DND-41 (cell line): ENCODE measurements around the gene DPRX.

ENCODE experiments used
- ATAC-seq: fragments of 200-7000 bp; cut with Tn5 transposase; 3 replicates; pipeline ENCODE4 v1.9.1; 2021; ENCODE audit warnings: low read depth; ENCODE audit not compliant: insufficient read depth
- DNase-seq: peaks from one replicate; pipeline ENCODE4 v3.0.0-alpha.2; 2020
- H2AFZ ChIP-seq: 2 replicates; pipeline ENCODE4 v1.6.0; 2012; ENCODE audit warnings: low read depth, low read length
- H3K27ac ChIP-seq: 2 replicates; pipeline ENCODE4 v1.5.1; 2012; ENCODE audit warnings: low read length, inconsistent platforms
- H3K27me3 ChIP-seq: fragments of 200-600 bp; sonication (generic); 2 replicates; pipeline ENCODE4 v1.6.0; 2012; ENCODE audit warnings: low read length, mild to moderate bottlenecking, inconsistent platforms; ENCODE audit not compliant: insufficient read depth, poor library complexity
- H3K36me3 ChIP-seq: 2 replicates; pipeline ENCODE4 v1.5.1; 2012; ENCODE audit warnings: low read length, inconsistent platforms; ENCODE audit not compliant: insufficient read depth
- H3K4me1 ChIP-seq: 2 replicates; pipeline ENCODE4 v1.5.1; 2012; ENCODE audit warnings: mild to moderate bottlenecking, low read length; ENCODE audit not compliant: insufficient read depth
- H3K4me2 ChIP-seq: 2 replicates; pipeline ENCODE4 v1.6.0; 2012; ENCODE audit warnings: mild to moderate bottlenecking, moderate library complexity, low read length, inconsistent platforms; ENCODE audit not compliant: insufficient read depth
- H3K4me3 ChIP-seq, 2 experiments: fragments of 200-600 bp in 1 of 2; shearing (Covaris generic) in 1 of 2; 2 replicates each; pipeline ENCODE4 v1.5.1; 2012 to 2016; ENCODE audit warnings: inconsistent platforms in 2 of 2, low read length in 2 of 2, mild to moderate bottlenecking in 2 of 2, low read depth in 1 of 2, moderate library complexity in 1 of 2
- H3K79me2 ChIP-seq: 2 replicates; pipeline ENCODE4 v1.6.0; 2012; ENCODE audit warnings: low read length, inconsistent platforms; ENCODE audit not compliant: insufficient read depth
- H3K9ac ChIP-seq: 2 replicates; pipeline ENCODE4 v1.6.0; 2012; ENCODE audit warnings: low read depth, mild to moderate bottlenecking, inconsistent platforms, low read length, moderate library complexity
- H3K9me3 ChIP-seq: 2 replicates; pipeline ENCODE4 v1.5.1; 2012; ENCODE audit warnings: low read length, moderate library complexity, mild to moderate bottlenecking, inconsistent platforms; ENCODE audit not compliant: insufficient read depth, severe bottlenecking
- H4K20me1 ChIP-seq: 2 replicates; pipeline ENCODE4 v1.6.0; 2012; ENCODE audit warnings: low read length; ENCODE audit not compliant: insufficient read depth
- CTCF ChIP-seq: IDR thresholded peaks from 2 replicates; pipeline ENCODE4 v1.5.1; 2012; ENCODE audit warnings: borderline replicate concordance, low read length, moderate library complexity, mild to moderate bottlenecking; ENCODE audit not compliant: poor library complexity, severe bottlenecking; ENCODE audit errors: extremely low read depth
- EZH2 ChIP-seq: IDR thresholded peaks from 3 replicates; pipeline ENCODE4 v1.6.1; 2012; ENCODE audit warnings: borderline replicate concordance, low read depth, mild to moderate bottlenecking, moderate library complexity, low read length, inconsistent platforms; ENCODE audit not compliant: severe bottlenecking

The DPRX gene

DNA sequence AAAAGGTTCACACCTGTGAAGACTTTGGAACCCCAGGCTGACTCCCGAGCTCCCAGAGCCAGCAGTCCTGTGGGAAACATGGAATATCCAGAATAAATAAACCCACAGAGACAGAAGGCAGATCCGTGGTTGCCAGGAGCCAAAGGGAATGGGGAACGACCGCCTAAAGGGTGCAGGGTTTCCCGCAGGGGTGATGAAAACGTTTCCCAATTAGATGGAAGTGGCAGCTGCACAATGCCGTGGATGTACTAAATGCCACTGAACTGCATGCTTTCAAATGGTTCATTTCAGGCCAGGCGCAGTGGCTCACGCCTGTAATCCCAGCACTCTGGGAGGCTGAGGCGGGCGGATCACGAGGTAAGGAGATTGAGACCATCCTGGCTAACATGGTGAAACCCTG is 23.4 kb upstream of the DPRX start:
- no peak overlapping the region for H2AFZ ChIP-seq
- H3K4me1 ChIP-seq: no peaks in the 10 kb centered on the region
- H3K36me3 ChIP-seq: no peaks in the 10 kb centered on the region
- H3K27ac ChIP-seq: no peak overlapping the region
- no peaks in the 10 kb centered on the region for H3K9me3 ChIP-seq
- H3K27me3 ChIP-seq: no peaks in the 10 kb centered on the region
- TF ChIP-seq CTCF (no peak), EZH2 (no peak)
- no peak overlapping the region for H3K4me2 ChIP-seq
- no peak overlapping the region for H3K9ac ChIP-seq
- ATAC-seq (no peak), DNase-seq (no peak)
- H3K79me2 ChIP-seq: no peaks in the 10 kb centered on the region
- H3K4me3 ChIP-seq: no peak overlapping the region
- no peaks in the 10 kb centered on the region for H4K20me1 ChIP-seq

GRCh38 chr19:53612762-53613526 is 18.9 kb upstream of the DPRX start:
- H3K36me3 ChIP-seq: no peaks in the 10 kb centered on the region
- no peaks in the 10 kb centered on the region for H3K4me1 ChIP-seq
- DNase-seq: no peak
- no peak overlapping the region for H2AFZ ChIP-seq
- H4K20me1 ChIP-seq: no peaks in the 10 kb centered on the region
- no peaks in the 10 kb centered on the region for H3K27me3 ChIP-seq
- H3K9me3 ChIP-seq: no peaks in the 10 kb centered on the region
- no peak overlapping the region for H3K27ac ChIP-seq
- H3K4me2 ChIP-seq: no peak overlapping the region
- H3K9ac ChIP-seq: no peak overlapping the region
- no peak overlapping the region for H3K4me3 ChIP-seq
- TF ChIP-seq EZH2 (no peak), CTCF (no peak)
- no peaks in the 10 kb centered on the region for H3K79me2 ChIP-seq
- ATAC-seq: no peak

- Histone ChIP-seq H4K20me1 (no peaks in the 10 kb centered on the region), H3K4me1 (no peaks in the 10 kb centered on the region), H3K79me2 (no peaks in the 10 kb centered on the region), H3K27me3 (no peaks in the 10 kb centered on the region), H3K27ac (no peak overlapping the region), H3K4me3 (no peak overlapping the region), H2AFZ (no peak overlapping the region), H3K4me2 (no peak overlapping the region), H3K9ac (no peak overlapping the region), H3K36me3 (no peaks in the 10 kb centered on the region), H3K9me3 (no peaks in the 10 kb centered on the region)
- ATAC-seq: no peak
- no peak for TF ChIP-seq EZH2
- no peak for DNase-seq
These were observed 9.7 kb upstream of the DPRX start for GRCh38 chr19:53621885-53622740.

- Histone ChIP-seq H3K79me2 (no peaks in the 10 kb centered on the region), H3K9me3 (no peaks in the 10 kb centered on the region), H3K4me2 (no peak overlapping the region), H4K20me1 (no peaks in the 10 kb centered on the region), H3K4me3 (no peak overlapping the region), H3K9ac (no peak overlapping the region), H3K4me1 (no peaks in the 10 kb centered on the region), H3K36me3 (no peaks in the 10 kb centered on the region), H3K27ac (no peak overlapping the region), H3K27me3 (no peaks in the 10 kb centered on the region), H2AFZ (no peak overlapping the region)
- no peak for ATAC-seq
- no peak for TF ChIP-seq EZH2
- no peak for TF ChIP-seq CTCF
- DNase-seq: no peak
These were observed 6.8 kb upstream of the DPRX start for GRCh38 chr19:53624771-53625545.
